Mammary epithelial cell (primary cell): ENCODE results near the gene TTC3.

Experiments used
- EZH2 ChIP-seq: IDR thresholded peaks from 2 replicates; pipeline ENCODE4 v1.6.1; 2012; ENCODE audit warnings: low read length, inconsistent platforms, borderline replicate concordance
- TF ChIP-seq, protein P1 (sequence below), 2 donors: IDR thresholded peaks in 1 of 2; conservative IDR thresholded peaks in 1 of 2; 2 replicates each; pipeline ENCODE4 v1.5.1; 2011 to 2012; ENCODE audit warnings: inconsistent platforms in 2 of 2, low read length in 2 of 2, mild to moderate bottlenecking in 2 of 2, control low read depth in 1 of 2, low read depth in 1 of 2; ENCODE audit not compliant: insufficient read depth in 1 of 2; ENCODE audit errors: extremely low read depth in 1 of 2

DNA sequence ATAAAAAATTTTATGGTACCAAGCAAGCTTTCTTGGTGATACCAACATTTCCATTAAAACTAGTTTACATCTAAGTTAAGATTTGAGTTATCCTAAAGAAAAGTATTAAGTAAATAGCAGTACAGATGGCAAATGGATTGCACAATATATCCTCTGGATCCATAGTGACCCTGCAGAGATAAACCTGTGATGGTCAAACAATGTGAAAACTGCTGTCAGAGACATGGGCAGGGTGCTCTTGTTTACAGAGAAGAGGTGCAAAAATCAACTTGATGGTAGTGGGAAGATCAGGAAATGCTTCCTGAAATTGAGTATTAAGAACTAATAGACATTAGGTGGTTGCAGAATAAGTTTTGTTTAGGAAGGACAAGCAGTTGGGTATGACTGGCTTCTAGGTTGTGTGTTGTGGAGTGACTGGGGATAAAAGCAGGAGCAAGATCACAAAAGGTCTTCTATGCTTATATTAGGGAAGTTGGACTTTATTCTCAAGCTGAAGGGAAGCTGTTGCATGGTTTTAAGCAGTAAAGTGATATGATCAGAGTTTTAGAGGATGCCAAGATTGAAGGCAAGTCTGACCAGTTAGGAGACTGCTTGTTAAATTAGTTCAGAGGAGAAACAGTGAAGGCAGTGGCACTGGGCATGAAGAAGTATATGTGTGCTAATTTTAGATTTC, 9.9 kb downstream of the TTC3 start:
- TF ChIP-seq, protein P1, sequence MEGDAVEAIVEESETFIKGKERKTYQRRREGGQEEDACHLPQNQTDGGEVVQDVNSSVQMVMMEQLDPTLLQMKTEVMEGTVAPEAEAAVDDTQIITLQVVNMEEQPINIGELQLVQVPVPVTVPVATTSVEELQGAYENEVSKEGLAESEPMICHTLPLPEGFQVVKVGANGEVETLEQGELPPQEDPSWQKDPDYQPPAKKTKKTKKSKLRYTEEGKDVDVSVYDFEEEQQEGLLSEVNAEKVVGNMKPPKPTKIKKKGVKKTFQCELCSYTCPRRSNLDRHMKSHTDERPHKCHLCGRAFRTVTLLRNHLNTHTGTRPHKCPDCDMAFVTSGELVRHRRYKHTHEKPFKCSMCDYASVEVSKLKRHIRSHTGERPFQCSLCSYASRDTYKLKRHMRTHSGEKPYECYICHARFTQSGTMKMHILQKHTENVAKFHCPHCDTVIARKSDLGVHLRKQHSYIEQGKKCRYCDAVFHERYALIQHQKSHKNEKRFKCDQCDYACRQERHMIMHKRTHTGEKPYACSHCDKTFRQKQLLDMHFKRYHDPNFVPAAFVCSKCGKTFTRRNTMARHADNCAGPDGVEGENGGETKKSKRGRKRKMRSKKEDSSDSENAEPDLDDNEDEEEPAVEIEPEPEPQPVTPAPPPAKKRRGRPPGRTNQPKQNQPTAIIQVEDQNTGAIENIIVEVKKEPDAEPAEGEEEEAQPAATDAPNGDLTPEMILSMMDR (conservative IDR thresholded peaks at IDR 0.05 in 1 of 2, IDR thresholded peaks at IDR 0.05 in 1 of 2; ENCODE audit: extremely low read depth in 1 of 2, insufficient read depth in 1 of 2, low read depth in 1 of 2, low read length in 2 of 2), result no peak
- no peak for TF ChIP-seq EZH2
